HG03135 (cell line): ENCODE measurements around the gene HPS3.
"Not testable (repeated sequence)": the region's sequence is repeated elsewhere in the genome, so short reads cannot be mapped to it uniquely, and the experiment has no call there.

Source experiments
- ATAC-seq: cut with Tn5 transposase; IDR thresholded peaks from one replicate; pipeline ENCODE4 v1.9.1; 2021; ENCODE audit warnings: mild to moderate bottlenecking, moderate library complexity; ENCODE audit not compliant: unreplicated experiment

Gene HPS3, protein sequence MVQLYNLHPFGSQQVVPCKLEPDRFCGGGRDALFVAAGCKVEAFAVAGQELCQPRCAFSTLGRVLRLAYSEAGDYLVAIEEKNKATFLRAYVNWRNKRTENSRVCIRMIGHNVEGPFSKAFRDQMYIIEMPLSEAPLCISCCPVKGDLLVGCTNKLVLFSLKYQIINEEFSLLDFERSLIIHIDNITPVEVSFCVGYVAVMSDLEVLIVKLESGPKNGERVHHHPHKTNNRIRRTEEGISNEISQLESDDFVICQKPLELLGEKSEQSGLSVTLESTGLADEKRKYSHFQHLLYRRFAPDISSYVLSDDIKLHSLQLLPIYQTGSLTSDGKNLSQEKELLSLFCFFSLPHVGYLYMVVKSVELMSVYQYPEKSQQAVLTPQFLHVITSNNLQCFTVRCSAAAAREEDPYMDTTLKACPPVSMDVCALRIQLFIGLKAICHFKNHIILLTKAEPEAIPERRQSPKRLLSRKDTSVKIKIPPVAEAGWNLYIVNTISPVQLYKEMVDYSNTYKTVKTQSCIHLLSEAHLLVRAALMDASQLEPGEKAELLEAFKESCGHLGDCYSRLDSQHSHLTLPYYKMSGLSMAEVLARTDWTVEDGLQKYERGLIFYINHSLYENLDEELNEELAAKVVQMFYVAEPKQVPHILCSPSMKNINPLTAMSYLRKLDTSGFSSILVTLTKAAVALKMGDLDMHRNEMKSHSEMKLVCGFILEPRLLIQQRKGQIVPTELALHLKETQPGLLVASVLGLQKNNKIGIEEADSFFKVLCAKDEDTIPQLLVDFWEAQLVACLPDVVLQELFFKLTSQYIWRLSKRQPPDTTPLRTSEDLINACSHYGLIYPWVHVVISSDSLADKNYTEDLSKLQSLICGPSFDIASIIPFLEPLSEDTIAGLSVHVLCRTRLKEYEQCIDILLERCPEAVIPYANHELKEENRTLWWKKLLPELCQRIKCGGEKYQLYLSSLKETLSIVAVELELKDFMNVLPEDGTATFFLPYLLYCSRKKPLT

DNA sequence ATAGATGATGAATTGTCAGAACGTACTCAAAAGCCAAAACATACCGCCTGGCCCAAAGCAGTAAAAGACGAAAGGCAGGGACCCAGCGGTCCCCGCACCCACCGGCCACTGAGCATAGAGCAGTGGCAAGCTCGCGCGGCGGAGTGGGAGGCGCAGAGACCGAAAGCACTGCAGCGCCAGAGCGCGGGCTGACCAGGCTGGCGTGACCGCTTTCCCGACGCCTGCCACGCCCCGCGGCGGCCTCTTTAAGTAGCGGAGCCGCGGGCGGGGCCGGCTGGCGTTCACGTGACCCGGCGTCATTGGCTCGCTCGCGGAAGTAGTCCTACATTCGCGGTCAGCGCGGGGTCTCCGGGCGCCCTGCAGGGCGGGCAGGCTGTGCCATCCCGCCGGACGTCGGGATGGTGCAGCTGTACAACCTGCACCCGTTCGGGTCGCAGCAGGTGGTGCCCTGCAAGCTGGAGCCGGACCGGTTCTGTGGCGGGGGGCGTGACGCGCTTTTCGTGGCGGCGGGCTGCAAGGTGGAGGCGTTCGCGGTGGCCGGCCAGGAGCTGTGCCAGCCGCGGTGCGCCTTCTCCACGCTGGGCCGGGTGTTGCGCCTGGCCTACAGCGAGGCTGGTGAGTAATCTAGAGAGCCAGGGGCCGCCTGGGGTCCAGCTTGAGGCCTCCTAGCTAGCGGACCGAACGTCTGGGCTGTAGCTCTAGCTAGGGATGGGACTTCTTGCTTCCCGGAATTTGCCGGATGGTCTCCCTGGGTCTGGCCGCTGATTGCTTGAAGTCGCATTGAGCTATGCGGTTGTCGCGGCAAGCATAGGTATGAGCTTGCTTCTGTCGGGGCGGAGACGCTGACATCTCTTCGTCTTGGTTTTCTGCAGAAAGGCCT, at the start of gene HPS3:
Gene HPS3 (plus strand): TSS at position 313 of the 880 bp plus-strand sequence. CDS start 86 bp downstream, at position 399.
- peak; percentile 92 for ATAC-seq

DNA sequence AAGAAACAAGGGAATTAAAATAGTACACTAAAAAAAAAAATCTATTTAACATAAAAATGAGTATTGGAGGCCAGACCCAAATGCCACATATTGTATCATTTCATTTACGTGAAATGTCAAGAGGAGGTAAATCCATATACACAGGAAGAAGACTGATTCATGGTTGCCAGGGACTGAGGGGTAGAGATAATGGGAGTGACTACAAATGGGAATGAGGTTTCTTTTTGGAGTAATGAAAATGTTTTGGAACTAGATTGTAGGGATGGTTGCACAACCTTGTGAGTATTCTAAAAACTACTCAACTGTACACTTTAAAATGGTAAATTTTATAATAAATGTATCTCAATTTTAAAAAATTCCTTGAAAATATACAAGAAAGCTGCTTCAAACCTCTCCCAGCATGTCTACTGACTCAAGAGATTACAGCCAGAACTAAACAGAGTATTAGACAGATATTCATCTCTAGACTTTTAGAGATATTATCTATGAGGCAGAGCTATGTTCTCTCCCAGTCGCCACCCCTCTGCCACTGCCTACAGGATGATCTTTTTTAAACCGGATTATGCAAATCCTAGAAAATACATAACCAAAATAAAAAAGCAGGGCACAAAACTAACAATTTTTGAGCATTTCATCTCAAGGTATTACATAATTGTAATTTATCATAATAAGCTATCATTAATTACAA, 49.3 kb upstream of the HPS3 start:
- ATAC-seq = no peak

DNA sequence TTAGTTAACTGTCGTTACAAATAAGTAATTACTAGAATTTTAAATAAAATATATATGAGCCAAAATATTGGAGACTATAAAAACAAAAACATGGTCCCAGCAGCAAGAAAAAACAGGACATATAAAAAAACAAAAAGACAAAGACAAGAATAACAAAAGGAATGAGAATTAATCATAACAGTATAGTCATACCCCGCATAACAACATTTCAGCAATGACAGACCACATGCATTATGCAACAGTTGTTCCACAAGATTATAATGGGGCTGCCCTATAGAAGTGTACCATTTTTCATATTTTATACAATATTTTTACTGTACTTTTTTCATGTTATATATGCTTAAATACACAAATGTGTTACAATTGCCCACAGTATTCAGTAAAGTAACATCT, 48.7 kb upstream of the HPS3 start:
- no peak for ATAC-seq

DNA sequence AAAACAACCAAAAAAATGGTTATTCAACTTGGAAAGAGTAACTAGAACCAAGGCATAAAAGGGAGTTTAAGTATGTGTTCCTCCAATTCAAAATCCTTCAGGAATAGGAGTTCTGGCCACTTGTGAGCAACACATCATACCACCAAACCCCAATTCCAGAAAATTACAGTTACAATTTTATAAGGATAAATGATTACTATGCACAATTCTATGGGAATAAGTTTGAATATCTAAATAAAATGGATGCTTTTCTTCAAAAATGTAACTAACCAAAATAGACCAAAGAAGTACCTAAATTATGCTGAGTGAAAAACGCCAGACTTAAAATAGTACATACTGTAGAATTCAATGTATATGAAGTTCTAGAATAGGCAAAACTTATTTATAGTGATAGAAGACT, 47.7 kb upstream of the HPS3 start:
- ATAC-seq = no peak

DNA sequence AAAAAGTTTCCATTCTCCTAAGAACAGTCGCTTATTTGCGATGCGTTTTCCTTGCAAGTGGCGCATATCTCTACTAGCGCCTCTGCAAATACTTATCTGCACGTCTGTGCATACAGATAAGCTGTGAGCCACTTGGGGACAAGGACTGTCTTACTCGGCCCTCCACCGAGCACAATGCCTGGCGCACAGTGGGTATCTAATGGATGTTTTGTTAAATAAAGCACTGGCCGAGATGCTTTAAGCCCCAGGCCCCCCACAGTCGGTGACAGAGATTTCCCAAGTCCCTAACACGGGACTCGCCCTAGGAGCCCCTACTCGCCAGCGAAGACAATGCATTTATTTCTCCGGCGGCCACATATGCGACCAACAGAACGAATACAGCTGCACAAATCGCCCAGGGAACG, 43.6 kb upstream of the HPS3 start:
- peak; percentile 40 for ATAC-seq

DNA sequence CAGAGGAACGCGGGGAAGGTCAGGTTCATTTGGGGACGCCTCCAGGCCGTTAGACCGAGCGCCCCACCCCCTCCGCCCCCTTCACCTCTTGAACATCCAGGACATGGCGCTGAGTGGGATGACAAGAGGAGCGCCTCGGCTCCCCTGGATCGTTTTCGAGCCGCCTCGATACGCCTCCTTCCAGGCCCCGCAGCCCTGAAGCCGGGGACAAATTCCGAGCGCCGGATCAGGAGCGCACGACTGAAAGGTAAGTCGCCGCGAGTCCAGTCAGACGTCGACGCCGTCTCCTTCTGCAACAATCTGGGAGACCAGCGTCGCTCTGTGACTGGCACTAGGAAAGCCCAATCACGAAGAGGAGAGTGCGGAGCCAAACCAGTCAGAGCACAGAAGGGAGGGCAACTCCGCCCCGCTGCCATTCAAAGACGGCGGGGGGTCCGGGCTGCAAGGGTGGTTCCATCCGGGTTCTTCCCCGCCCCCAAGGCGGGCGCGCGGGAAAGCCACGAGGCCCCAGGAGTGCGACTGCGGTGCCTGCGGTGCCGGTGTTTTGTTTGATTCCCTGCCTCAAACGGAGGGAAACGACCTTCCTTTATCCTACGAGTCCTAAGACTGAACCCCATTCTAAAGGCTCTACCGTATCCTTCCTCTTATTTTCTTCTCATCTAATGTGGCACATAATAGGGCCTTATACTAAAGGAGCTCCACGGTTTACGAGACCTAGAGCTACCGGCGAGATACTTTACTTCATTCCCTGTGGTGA, 43.0 kb upstream of the HPS3 start, which contains the start of gene HLTF:
Gene HLTF (minus strand): TSS at position 302 of the 757 bp plus-strand sequence. CDS start 197 bp downstream, at position 105.
- ATAC-seq = peak; percentile 100

DNA sequence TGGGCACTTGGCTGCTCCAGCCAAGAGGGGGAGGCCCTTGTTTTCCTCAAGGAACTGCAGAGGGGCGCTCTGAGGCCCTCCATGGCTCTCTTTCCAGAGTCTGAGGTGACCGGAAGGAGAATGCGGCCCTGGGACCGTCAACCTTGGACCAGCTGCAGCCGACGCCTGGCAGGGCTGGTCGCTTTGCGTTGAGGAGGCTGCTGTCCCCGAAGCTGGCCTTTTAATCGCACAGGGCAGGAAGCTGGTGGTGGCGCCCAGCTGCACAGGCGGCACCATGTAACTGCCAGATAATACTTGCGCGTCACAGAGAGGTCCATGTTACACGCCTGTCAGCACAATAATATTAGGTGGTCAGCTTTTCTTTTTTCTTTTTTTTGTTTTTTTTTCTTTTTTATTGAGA, 42.2 kb upstream of the HPS3 start:
- ATAC-seq = no peak

DNA sequence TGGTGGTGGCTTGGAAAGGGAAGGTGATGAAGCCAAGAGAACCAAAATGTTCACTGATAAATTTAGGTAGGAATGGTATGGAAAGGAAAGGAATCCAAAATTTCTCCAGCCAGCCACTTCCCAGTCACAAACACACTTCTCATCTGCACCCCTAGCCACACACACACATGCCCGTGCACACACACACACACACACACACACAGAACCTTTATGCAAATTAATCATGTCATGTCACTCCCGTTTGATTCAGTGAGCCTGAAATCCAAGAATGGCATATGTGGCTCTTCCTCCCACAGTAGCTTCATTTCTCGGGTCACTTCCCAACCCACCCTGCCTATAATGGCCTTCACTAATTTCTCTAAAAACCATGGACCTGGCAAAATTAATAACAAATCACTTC, 40.0 kb upstream of the HPS3 start:
- ATAC-seq = no peak

DNA sequence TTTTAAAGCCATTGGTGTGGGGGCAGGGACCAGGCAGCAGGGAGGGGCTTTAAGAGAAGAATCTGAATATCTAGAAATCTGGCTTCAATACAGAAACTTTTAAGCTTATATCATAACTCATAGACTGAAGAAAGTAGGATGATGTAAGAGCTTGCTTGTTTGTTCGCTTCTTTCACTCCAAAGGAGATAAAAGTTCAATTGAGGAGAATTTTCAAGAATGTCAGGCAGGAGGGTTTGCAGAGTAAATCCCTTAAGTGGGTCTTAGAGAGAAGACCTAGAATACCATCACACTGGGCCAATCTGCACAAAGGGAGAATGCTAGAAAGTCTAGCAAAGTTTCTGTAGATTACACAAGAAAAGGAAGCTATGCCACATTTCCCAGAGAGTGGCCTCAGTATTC, 39.0 kb upstream of the HPS3 start:
- no peak for ATAC-seq

DNA sequence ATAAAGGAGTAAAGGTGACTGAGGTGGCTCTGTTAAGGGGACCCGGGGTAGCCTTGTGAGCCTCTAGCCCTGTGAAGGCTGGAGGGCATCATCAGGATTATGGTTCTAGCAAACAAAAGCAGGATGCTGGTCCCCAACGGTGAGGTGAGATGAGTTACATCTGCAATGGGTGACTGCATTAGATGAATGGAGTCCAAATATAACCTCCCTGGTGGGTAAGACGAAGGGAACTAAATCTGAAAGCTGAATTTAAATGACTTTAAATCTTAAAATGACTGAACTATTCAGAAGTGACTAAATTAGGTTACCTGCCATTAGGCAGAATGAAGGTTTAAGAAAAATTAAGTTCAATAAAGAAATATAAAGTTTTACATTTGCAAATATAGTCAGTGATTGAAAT, 38.5 kb upstream of the HPS3 start:
- no peak for ATAC-seq

DNA sequence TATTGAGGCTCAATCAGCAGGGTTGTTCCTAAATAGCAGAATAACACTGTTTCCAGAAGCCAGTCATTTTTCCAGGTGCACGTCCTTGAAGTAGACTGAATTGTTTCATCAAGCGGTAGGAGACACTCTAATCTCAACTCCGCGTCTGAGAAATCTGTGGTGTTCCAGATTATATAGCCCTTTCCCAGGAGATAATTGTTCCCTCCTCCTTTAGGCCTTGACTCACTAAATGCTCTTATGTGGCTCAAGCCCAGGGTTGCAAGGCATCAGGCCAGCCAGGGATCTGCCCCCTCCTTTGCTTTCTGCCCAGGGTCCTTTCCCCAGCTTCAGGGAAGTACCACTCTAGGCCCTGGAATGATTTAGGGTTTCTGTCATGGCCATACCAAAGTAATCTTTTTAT, 37.5 kb upstream of the HPS3 start:
- ATAC-seq = no peak

DNA sequence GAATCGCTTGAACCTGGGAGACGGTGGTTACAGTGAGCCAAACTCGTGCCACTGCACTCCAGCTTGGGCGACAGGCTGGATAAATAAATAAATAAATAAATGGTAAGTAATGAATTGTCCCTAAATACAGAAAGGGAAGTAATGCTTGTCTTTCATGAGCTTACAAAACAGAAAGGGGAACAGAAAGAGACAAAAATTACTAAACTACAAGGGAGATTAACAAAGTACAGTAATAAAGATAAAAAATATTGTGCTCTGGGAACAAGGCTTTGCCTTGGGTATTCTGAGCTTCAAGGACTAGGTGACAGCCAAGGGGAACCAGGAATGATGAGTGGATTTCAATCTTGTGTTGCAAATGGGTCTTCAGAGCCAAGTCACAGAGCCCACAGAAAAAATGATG, 34.0 kb upstream of the HPS3 start:
- peak; percentile 93 for ATAC-seq

DNA sequence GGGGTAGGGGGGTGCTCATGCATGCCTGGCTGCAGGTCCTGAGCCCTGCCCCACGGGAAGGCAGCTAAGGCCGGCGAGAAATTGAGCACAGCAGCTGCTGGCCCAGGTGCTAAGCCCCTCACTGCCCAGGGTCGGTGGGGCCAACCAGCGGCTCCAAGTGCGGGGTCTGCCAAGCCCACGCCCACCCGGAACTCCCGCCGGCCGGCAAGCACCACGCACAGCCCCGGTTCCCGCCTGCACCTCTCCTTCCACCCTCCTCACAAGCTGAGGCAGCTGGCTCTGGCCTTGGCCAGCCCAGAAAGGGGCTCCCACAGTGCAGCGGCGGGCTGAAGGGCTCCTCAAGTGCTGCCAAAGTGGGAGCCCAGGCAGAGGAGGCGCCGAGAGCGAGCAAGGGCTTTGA, 31.5 kb upstream of the HPS3 start:
- not testable (repeated sequence) for ATAC-seq

DNA sequence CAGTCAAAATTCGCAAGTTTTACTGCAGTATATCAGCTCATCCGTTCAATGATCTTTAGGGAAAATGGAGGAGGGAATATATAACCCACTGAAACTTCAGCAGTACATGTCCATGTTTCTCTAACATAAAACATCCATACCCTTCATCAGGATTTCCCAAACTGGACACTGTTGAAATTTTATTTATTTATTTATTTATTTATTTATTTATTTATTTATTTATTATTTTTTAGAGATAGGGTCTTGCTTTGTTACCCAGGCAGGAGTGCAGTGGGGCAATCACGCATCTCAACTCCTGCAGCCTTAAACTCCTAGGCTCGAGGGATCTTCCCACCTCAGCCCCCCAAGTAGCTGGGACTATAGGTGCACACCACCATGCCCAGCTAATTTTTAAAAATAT, 28.3 kb upstream of the HPS3 start:
- no peak for ATAC-seq

DNA sequence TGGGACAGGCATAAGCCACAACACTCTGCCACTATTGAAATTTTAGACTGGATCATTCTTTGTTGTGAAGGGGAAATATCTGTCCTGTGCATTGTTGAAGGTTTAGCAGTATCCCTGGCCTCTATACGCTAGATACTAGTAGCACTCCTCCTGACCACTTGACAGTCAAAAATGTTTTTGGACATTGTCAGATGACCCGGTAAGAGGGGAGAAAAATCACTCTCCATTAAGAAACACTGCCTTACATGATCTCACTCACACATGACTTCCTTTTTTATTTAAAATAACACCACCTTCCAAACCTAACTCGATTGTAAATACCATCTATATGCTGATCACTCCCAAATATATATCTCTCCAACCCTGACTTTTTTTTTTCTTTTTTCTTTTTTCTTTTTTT, 27.8 kb upstream of the HPS3 start:
- ATAC-seq = no peak

DNA sequence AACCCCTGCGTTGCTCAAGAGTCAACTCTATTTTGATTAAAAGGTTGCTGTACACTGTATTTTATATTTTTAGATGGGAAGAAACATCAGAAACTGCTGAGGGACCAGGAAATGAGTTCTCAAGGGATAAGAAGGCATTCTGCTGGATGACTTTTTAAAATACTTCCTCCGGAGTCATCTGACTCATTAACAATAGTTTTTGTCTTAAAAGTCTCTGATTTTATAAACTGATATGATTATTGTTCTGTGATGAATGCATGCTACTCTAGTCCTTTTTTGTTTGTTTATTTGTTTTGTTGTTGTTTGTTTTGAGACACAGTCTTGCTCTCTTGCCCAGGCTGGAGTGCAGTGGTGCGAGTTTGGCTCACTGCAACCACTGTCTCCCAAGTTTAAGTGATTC, 25.0 kb upstream of the HPS3 start:
- ATAC-seq = no peak

DNA sequence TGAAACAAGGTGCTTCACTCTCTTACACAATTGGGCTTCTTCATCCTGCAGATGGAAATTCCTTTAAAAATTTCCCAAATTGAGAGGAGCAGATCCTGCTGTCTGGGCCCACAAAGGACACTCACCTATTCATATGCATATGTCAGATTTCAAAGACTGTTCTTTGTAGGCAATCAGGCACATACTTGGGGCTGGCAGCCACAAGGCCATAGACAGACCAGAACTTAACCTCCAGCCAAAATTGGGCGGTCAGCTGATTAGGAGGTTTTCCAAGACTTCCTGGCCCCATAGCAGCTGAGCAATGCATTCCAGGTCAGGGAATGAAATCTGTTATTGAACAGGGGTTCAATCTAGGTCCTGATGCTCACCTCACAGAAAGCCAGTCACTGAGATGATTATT, 15.0 kb upstream of the HPS3 start:
- no peak for ATAC-seq

DNA sequence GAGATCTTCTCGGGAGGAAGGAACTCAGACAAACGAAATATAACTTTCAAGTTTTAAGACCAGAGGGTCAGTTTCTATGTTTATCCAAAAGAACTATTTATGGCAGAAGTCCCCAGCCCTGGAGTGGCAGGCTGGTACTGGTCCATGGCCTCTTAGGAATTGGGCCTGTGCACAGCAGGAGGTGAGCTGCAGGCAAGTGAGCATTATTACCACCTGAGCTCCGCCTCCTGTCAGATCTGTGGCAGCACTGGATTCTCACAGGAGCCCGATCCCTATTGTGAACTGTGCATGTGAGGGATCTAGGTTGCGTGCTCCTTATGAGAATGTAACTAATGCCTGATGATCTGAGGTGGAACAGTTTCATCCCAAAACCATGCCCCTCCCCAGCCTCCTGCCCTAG, 14.3 kb upstream of the HPS3 start:
- ATAC-seq = no peak

DNA sequence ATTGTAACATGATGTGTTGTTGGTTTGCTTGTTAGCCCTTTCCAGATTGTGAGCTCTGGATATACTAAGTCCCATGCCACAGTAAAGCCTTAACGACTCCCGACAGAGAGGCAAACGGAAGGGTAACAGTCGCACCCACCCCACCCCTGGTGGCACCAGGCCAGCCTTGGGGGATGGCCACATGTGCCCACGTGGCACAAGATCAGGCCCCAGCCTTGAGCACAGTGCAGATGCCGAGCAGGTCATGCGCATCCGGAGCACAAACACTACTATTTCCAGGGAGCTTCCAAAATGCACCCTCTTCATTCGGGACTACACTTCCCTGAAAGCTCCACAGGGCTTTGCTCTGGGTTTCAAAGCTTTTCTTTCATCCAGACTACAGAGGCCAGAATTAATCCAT, 10.7 kb upstream of the HPS3 start:
- ATAC-seq = no peak
